Endothelial cell of umbilical vein (primary cell): ENCODE results near the gene CYBC1. TPM values are rescaled to one million over a fixed set of nuclear protein-coding genes. Genes with fewer than 3 reads are reported as not detected.

ENCODE experiments used
- Bru-seq: library from RNA; stranded (reverse); fragments of 400-500 nt; gene quantifications from one replicate; lab custom pipeline; 2021; lab: Mats Ljungman, UMichigan
- BruChase-seq, 2 experiments: library from RNA; stranded (reverse); fragments of 400-500 nt; gene quantifications; one replicate each; lab custom pipeline; 2021; lab: Mats Ljungman, UMichigan
- BruUV-seq: library from RNA; stranded (reverse); fragments of 400-500 nt; replicated peaks from 2 replicates; lab custom pipeline; 2021; lab: Mats Ljungman, UMichigan
- CTCF ChIA-PET: fragments of 300-600, 350-600 bp; sonication (Branson Sonifier 250); formaldehyde crosslinking; loops from one replicate; lab custom pipeline; 2021; ENCODE audit warnings: antibody characterized with exemption, inconsistent platforms; lab: Charles Lee
- POLR2A ChIA-PET: fragments of 300-600, 350-600 bp; sonication (Branson Sonifier 250); formaldehyde crosslinking; loops from one replicate; lab custom pipeline; 2021; ENCODE audit warnings: antibody characterized with exemption, inconsistent platforms; lab: Charles Lee
- DNase-seq: peaks from one replicate; pipeline ENCODE4 v3.0.0-alpha.2; 2011; ENCODE audit warnings: low read depth, low spot score
- FAIRE-seq: peaks from 2 replicates; lab custom pipeline; 2011; peaks lifted over from hg19 to GRCh38; lab: Jason Lieb, UNC
- H2AFZ ChIP-seq: 2 replicates; pipeline ENCODE4 v1.6.0; 2012; ENCODE audit warnings: low read depth, low read length, control low read depth, inconsistent platforms
- H3K27ac ChIP-seq: 2 replicates; pipeline ENCODE4 v1.5.1; 2011; ENCODE audit warnings: low read depth, mild to moderate bottlenecking, control low read depth, low read length, moderate library complexity; ENCODE audit not compliant: insufficient read depth
- H3K27me3 ChIP-seq, 2 experiments: 2 replicates each; pipeline versions ENCODE4 v1.6.0 to v1.6.1; 2011; ENCODE audit warnings: low read length in 2 of 2, mixed read lengths in 1 of 2; ENCODE audit not compliant: control insufficient read depth in 2 of 2, insufficient read depth in 2 of 2
- H3K36me3 ChIP-seq, 2 experiments: 2 replicates in 1 of 2; 3 replicates in 1 of 2; pipeline ENCODE4 v1.5.1; 2011; ENCODE audit warnings: low read length in 2 of 2, mild to moderate bottlenecking in 1 of 2, moderate library complexity in 1 of 2; ENCODE audit not compliant: control insufficient read depth in 2 of 2, insufficient read depth in 2 of 2; ENCODE audit errors: extremely low read depth in 1 of 2
- H3K4me1 ChIP-seq: 3 replicates; pipeline ENCODE4 v1.5.1; 2011; ENCODE audit warnings: mild to moderate bottlenecking, low read length; ENCODE audit not compliant: control insufficient read depth, insufficient read depth; ENCODE audit errors: extremely low read depth
- H3K4me2 ChIP-seq: 2 replicates; pipeline ENCODE4 v1.6.1; 2011; ENCODE audit warnings: low read length, control low read depth, mixed read lengths; ENCODE audit not compliant: insufficient read depth
- H3K4me3 ChIP-seq, 3 experiments: fragments of 200-600 bp in 1 of 3; sonication (generic), shearing (Covaris generic) in 1 of 3; replicated peaks in 1 of 3; 2 replicates each; pipeline ENCODE4 v1.5.1; 2011 to 2016; ENCODE audit warnings: control low read depth in 3 of 3, low read length in 3 of 3, mild to moderate bottlenecking in 2 of 3, inconsistent platforms in 1 of 3, low read depth in 1 of 3, moderate library complexity in 1 of 3; ENCODE audit not compliant: insufficient read depth in 1 of 3
- H3K79me2 ChIP-seq: 2 replicates; pipeline ENCODE4 v1.6.0; 2012; ENCODE audit warnings: low read length, inconsistent platforms; ENCODE audit not compliant: control insufficient read depth, insufficient read depth
- H3K9ac ChIP-seq: replicated peaks from 2 replicates; pipeline ENCODE3; 2011; ENCODE audit warnings: low read length, control low read depth; ENCODE audit not compliant: insufficient read depth; ENCODE audit errors: extremely low read depth
- H3K9me1 ChIP-seq: replicated peaks from 3 replicates; pipeline ENCODE4 v1.6.0; 2011; ENCODE audit warnings: mild to moderate bottlenecking, low read length; ENCODE audit not compliant: control insufficient read depth, insufficient read depth; ENCODE audit errors: extremely low read depth
- H3K9me3 ChIP-seq: replicated peaks from 2 replicates; pipeline ENCODE4 v1.5.1; 2012; ENCODE audit warnings: low read length, inconsistent platforms; ENCODE audit not compliant: control insufficient read depth, insufficient read depth
- H4K20me1 ChIP-seq: replicated peaks from 2 replicates; pipeline ENCODE3; 2011; ENCODE audit warnings: mild to moderate bottlenecking, low read length; ENCODE audit not compliant: control insufficient read depth, insufficient read depth; ENCODE audit errors: extremely low read depth
- EZH2 ChIP-seq: IDR thresholded peaks from 2 replicates; pipeline ENCODE4 v1.6.1; 2012; ENCODE audit warnings: borderline replicate concordance, low read depth, mild to moderate bottlenecking, moderate library complexity, low read length, inconsistent platforms; ENCODE audit not compliant: severe bottlenecking
- FOS ChIP-seq: IDR thresholded peaks from 2 replicates; pipeline ENCODE4 v1.6.1; 2011; ENCODE audit warnings: mild to moderate bottlenecking, low read length, moderate library complexity, borderline replicate concordance; ENCODE audit not compliant: insufficient read depth
- MYC ChIP-seq: IDR thresholded peaks from one replicate; pipeline ENCODE4 v1.6.1; 2011; ENCODE audit warnings: mild to moderate bottlenecking, low read depth, low read length
- POLR2AphosphoS5 ChIP-seq: IDR thresholded peaks from 2 replicates; pipeline ENCODE4 v1.6.1; 2012; ENCODE audit warnings: low read depth, mild to moderate bottlenecking, control low read depth, low read length, moderate library complexity; ENCODE audit not compliant: insufficient read depth
- dilution Hi-C: fragments of 300-500 bp; cut with MboI; formaldehyde crosslinking; loops from one replicate; pipeline ENCODE4 v1.15.0; 2019; ENCODE audit warnings: low sequenced_read_pairs; ENCODE audit not compliant: extremely low pct_ligation_motif_present
- intact Hi-C: fragments of 100-400 bp; cut with micrococcal nuclease; formaldehyde crosslinking; loops from one replicate; pipeline ENCODE4 v1.10.0; 2022
- long read RNA-seq: library from polyadenylated mRNA; stranded (forward); transcript quantifications from one replicate; pipeline ENCODE4 v2.0.0, GENCODE V29; 2021
- polyA minus RNA-seq, 3 experiments: library from RNA; depleted of rRNA, polyadenylated mRNA; stranded (reverse); fragments of >200 nt; gene quantifications; 1 replicate in 1 of 3; 2 replicates in 2 of 3; pipeline ENCODE4 v1.2.3, GENCODE V29; 2011
- polyA plus RNA-seq, 4 experiments: library from polyadenylated mRNA; depleted of rRNA in 3 of 4; stranded (reverse) in 3 of 4; unstranded in 1 of 4; fragments of >200 nt; gene quantifications; 2 replicates each; pipeline versions ENCODE4 v1.2.1 to v1.2.3, GENCODE V29; 2011 to 2012; ENCODE audit warnings: missing spikeins in 1 of 4
- total RNA-seq: library from RNA; stranded (reverse); gene quantifications from 2 replicates; pipeline ENCODE4 v1.2.3, GENCODE V29; 2021
- TF ChIP-seq, protein P1 (sequence below): IDR thresholded peaks from 2 replicates; pipeline ENCODE4 v1.6.1; 2011; ENCODE audit not compliant: insufficient read depth, insufficient read length

The CYBC1 gene
- total RNA-seq, result 60.6 and 71.8 TPM in 2 replicates
- 81.5 and 99.2 TPM in 2 replicates for polyA plus RNA-seq
- 63.6 and 78.0 TPM in 2 replicates for polyA plus RNA-seq (2011; cell fraction: cytosol; rRNA removed)
- 113 and 141 TPM in 2 replicates for polyA plus RNA-seq (2011; cell fraction: nucleus; rRNA removed)
- 48.5 and 55.4 TPM in 2 replicates for polyA plus RNA-seq (2012)
- polyA minus RNA-seq, result 67.0 and 67.8 TPM in 2 replicates
- 23.5 TPM for polyA minus RNA-seq (2011; cell fraction: cytosol; rRNA and poly(A)+ RNA removed)
- 41.6 and 46.8 TPM in 2 replicates for polyA minus RNA-seq (2011; cell fraction: nucleus; rRNA and poly(A)+ RNA removed)
- percentile 59 among the genes with signal in this experiment for Bru-seq, nascent RNA
- BruChase-seq, experiment 1, labeled RNA remaining after a 6-hour chase, result percentile 74 among the genes with signal in this experiment
- BruChase-seq, experiment 2, labeled RNA remaining after a 2-hour chase, result percentile 73 among the genes with signal in this experiment
- long read RNA-seq, transcript CYBC1-201 (7 exons, 2,093 nt), result major isoform, 72 of 107 reads
- long read RNA-seq, transcript CYBC1-216 (8 exons, 841 nt), result minor isoform, 6 of 107 reads
- long read RNA-seq, transcript CYBC1-203 (6 exons, 2,050 nt), result minor isoform, 6 of 107 reads
- long read RNA-seq, partial matches to known transcripts, result 2 of 107 reads
- long read RNA-seq, other reads (novel, unspliced or antisense), result 14 of 107 reads

DNA sequence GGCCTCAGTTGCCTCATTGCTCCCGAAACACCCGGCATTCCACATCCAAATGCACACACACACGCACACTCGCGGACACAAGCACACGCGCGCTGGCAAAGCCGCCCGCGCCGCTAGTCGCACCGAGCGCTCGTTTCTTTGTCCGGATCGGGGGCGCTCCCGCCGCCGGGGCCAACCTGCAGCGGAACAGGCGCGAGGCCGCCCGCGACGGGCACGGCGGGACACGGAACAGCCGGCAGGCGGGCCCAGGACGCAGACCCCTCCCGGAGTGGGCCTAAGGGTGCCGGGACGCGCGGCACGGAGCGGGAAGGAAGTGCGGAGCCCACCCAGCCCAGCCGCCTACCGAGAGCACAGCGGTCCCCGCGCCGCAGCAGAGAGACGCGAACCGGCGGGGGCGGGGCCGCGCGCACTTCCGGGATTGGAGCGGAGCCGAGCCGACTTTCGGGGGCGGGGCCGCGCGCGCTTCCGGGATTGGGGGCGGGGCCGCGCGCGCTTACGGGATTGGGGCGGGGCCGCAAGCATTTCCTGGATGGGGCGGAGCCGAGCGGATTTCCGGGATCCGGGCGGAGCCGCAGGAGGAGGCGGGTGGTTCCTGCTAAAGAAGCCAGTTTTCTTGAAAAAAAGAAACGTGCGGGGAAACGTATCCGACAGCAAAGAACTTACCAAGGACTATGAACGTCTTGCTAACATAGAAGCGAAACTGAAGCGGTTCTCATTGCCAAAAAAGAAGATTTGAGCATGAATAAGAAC lies at the start of gene CYBC1:
TSS of gene CYBC1 (minus strand) at position 396 of the 750 bp plus-strand sequence. CDS start 1,498 bp downstream, outside the sequence.
- CTCF ChIA-PET, result no interaction called here
- dilution Hi-C loops (no loop called here), intact Hi-C loops (loop anchor here (1.0 to 10.0 kb wide), 4 partner anchors 8 to 394 kb away; partner anchors contain the start of genes HEXD, NARF, OGFOD3 and ZNF750)

More for the DNA sequence above, at the start of gene CYBC1:
- peak within 1 kb of the TSS; percentile 77 for H3K9ac ChIP-seq
- H3K9me3 ChIP-seq, result no peaks in the 10 kb centered on the region
- BruUV-seq, result TSS peak; percentile 69
- peak; percentile 91 for TF ChIP-seq POLR2AphosphoS5
- TF ChIP-seq, protein P1, sequence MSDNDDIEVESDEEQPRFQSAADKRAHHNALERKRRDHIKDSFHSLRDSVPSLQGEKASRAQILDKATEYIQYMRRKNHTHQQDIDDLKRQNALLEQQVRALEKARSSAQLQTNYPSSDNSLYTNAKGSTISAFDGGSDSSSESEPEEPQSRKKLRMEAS, result no peak
- TF ChIP-seq EZH2, result no peak
- TF ChIP-seq FOS, result no peak
- TF ChIP-seq MYC, result no peak
- H3K79me2 ChIP-seq, result peaks cover 3% of the 10 kb centered on the region
- H3K27ac ChIP-seq, result peak within 1 kb of the TSS; percentile 38
- FAIRE-seq (peak; percentile 90), DNase-seq (peak; percentile 89)
- no peaks in the 10 kb centered on the region for H4K20me1 ChIP-seq
- H3K4me2 ChIP-seq, result peak within 1 kb of the TSS; percentile 94
- peaks cover 6% of the 10 kb centered on the region for H3K4me1 ChIP-seq
- H3K27me3 ChIP-seq, result no peaks in the 10 kb centered on the region
- H3K9me1 ChIP-seq, result no peaks in the 10 kb centered on the region
- H2AFZ ChIP-seq, result peak within 1 kb of the TSS; percentile 88
- peak within 1 kb of the TSS; percentile 35 to 78 (median 53) for H3K4me3 ChIP-seq
- POLR2A ChIA-PET, result no interaction called here
- no peaks in the 10 kb centered on the region for H3K36me3 ChIP-seq
